B cell (primary cell): Measurements from ENCODE around the gene TRPC4AP.

Experiments used
- EZH2 ChIP-seq: IDR thresholded peaks from 2 replicates; pipeline ENCODE4 v1.6.1; 2012; ENCODE audit warnings: borderline replicate concordance, low read depth, mild to moderate bottlenecking, moderate library complexity, low read length; ENCODE audit not compliant: insufficient read depth, poor library complexity, severe bottlenecking
- TF ChIP-seq, protein P1 (sequence below): fragments of 200-600 bp; IDR thresholded peaks from one replicate; pipeline ENCODE4 v1.8.0; 2022; ENCODE audit warnings: antibody characterized with exemption, mild to moderate bottlenecking

DNA sequence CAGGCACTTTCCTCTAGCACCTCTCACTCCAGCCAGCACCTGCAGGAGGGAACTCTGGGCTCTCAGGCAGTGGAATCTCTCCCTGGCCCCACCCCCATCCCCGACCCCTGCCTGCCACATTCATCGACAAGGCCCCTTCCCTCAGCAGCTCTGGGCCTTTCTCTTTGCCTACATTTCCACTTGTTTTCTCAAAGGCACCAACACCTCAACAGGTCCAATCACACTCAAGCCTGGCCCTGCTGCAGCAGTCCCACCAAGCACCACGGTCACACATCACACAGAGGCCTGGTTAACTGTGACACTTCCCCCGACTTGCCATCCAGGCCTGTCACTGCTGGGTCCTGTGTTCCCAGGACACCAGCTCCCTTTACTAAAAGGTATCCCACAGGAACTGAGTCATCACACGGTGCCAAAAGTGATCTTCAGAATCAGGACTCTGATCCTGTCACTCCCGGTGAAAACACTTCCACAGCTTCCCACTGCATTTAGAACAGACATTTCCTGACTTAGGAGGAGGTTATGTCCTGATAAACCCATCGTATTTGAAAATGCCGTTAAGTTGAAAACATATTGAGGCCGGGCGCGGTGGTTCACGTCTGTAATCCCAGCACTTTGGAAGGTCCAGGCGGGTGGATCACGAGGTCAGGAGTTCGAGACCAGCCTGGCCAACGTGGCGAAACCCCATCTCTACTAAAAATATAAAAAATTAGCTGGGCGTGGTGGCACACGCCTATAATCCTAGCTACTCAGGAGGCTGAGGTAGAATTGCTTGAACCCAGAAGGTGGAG is 82.0 kb downstream of the TRPC4AP start:
- TF ChIP-seq EZH2: no peak
- TF ChIP-seq, protein P1, sequence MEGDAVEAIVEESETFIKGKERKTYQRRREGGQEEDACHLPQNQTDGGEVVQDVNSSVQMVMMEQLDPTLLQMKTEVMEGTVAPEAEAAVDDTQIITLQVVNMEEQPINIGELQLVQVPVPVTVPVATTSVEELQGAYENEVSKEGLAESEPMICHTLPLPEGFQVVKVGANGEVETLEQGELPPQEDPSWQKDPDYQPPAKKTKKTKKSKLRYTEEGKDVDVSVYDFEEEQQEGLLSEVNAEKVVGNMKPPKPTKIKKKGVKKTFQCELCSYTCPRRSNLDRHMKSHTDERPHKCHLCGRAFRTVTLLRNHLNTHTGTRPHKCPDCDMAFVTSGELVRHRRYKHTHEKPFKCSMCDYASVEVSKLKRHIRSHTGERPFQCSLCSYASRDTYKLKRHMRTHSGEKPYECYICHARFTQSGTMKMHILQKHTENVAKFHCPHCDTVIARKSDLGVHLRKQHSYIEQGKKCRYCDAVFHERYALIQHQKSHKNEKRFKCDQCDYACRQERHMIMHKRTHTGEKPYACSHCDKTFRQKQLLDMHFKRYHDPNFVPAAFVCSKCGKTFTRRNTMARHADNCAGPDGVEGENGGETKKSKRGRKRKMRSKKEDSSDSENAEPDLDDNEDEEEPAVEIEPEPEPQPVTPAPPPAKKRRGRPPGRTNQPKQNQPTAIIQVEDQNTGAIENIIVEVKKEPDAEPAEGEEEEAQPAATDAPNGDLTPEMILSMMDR: no peak
